ENCODE results near the gene DENND1A.

DENND1A gene

DNA sequence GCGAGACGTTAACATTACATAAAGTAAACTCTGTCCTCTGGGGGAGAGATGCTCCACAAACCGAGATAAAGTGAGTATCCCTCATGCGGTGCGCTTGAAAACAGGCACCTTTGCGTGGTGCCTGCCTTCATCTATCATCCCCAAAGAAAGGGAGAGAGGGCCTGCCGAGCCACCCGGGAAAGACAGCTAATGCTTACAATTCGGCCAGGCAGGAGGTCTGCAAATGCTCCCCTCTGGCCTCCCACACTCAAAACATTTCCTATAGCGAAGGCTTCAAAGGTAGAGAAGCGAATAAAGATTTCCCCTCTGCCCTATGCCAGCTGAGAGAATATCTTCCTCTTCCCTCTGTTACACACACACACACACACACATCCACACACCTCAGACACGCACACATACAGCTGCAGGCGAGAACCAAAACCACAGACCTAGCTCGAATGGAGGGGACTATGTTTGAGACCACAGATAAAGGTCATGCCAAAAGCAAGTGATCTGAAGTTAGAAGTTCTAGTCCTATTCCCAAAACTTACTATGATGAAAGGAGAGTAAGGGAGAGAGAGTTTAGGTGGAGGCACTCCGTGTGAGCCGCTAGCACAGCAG lies 441.1 kb downstream of the DENND1A start:
- DNase-seq (ENCODE audit: low spot score), result no peak

DNA sequence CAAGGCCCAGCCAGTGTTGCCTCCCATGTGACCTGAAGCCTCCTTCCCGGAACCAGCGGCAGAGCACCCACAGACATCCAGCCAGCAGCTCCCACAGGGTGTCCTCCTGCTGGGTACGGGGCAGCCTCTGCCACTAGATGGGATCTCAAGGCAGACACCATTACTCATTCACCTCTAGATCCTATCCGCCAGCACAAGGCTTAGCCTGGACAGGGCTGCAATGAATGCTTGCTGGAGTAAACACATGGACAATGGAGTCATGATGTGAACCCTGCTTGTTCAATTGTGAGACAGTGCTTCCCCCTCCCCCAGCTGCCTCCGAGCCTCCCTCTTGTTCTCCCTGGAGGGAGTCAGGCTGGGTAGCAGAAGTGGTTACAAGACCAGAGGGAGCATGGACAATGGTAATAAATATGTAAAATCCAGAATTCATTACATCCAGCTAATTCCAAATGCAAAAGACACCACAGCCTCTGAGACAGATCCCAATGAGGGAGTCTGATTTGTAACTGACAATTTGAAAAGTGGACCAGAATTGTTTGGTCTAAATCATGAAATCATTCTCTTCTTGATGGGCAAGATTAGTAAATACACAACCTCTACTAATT lies 441.9 kb downstream of the DENND1A start:
- DNase-seq (ENCODE audit: low spot score), result no peak

DNA sequence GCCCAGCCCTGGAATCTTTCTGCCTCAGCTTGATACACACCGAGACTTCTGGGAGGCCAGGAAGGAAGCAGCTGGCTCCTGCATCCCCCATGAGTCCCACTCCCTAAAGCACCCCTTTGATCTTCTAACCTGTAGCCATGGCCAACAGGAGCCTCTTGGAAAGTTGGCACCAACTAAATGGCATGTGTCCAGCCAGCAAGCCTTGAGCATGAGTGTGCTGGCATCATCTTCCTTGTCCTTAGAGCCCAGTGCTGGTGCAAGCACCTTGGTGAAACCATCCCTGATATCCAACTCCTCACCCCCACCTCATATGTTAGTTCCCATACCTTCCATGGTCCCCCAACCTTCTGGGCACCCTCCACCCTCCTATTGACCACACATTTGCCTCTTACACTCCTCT lies 443.5 kb downstream of the DENND1A start:
- no peak for DNase-seq (ENCODE audit: low spot score)

DNA sequence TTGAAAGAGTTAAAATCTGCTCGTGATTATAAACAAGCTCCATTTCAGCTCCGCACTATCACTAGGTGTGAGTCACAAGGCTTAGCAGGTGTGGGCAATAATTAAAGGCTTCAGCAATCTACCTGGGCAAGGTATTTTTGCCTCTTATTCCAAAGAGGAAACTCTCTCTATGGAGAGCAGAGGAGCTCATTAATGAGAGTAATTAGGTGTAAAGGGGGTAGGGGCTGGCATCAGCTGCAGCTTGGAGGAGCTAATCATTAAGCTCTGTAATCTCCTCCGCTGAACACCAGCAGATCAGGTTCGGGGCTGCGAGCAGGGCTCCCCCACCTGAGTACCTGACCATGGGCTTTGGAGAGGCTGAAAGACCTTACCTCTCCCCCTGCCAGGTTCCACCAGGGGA lies 444.7 kb downstream of the DENND1A start:
- no peak for DNase-seq (ENCODE audit: low spot score)

DNA sequence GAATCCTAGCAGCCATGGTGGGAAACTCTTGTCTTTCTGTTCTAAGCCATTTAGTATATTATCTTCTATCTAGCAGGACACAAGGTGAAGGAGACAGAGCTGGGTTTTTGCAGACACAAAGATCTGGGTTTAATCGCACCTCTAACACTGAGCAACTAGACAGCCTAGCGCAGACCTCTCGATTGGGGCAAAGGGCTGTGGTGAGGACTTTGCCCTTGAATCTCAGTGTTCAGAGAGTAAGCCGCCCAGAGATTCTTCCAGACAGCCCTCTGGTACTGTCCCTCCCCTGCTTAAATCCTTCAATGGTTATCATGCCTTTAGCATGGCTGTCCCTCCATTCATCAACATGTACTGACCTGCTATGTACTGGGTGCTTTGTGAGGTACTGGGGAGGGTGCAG lies 445.8 kb downstream of the DENND1A start:
- DNase-seq (ENCODE audit: low spot score), result no peak

DNA sequence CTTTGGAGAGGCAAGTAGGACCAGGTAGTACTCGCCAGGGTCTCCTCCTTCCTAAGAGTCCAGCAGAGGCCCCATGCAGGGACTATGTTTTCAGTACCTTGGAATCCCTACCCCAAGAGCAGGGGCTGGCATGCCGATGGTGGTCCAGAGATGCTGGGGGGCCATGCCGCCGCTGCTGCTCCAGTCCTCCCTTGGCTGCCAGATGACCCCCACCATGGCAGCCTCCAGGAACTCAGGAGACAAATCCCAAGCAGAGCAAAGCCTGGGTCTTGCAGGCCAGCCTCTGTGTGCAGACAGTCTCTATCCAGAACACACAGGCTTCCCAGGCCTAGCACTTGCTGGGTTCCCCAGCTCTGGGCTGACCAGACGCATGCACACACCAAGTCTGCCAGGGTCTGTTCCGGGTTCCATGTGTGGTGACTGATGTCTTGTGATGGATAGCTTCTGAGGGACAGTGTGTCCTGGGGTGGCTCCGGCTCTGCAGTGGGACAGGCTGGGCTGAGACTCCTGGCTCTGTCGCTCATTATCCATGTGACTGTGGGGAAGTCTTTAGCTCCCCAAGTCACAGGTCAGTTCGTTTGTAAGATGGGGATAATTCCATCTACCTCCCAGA lies 446.6 kb downstream of the DENND1A start:
- no peak for DNase-seq (ENCODE audit: low spot score)

DNA sequence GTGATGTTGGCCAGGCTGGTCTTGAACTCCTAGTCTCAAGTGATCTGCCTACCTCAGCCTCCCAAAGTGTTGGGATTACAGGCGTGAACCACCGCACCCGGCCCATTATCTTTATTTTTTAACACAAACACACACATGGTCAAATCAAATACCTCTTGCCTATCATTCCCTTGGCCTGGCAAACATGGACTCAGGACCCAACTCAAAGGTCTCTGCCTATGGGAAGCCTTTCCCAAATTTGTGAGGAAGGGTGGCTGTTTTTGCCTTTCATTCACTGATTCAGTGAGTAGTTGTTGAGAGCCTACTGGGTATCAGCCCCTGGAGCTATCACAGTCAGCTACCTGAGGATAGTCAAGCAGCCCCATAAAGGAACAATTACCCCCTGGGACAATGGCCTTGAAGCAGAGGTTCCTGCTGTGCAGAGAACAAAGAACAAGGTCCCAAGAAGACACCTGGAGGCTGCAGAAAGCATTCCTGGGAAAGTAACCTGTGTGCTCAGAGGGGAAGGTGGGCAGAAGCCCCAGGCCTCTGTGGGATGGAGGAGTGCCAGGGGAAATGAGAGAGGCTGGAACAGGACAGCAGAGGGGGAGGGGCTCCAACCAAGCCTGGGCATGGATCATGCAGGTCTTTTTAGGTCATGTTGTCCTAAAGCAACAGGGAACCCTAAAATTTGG lies 447.5 kb downstream of the DENND1A start:
- DNase-seq (ENCODE audit: low spot score), result no peak

DNA sequence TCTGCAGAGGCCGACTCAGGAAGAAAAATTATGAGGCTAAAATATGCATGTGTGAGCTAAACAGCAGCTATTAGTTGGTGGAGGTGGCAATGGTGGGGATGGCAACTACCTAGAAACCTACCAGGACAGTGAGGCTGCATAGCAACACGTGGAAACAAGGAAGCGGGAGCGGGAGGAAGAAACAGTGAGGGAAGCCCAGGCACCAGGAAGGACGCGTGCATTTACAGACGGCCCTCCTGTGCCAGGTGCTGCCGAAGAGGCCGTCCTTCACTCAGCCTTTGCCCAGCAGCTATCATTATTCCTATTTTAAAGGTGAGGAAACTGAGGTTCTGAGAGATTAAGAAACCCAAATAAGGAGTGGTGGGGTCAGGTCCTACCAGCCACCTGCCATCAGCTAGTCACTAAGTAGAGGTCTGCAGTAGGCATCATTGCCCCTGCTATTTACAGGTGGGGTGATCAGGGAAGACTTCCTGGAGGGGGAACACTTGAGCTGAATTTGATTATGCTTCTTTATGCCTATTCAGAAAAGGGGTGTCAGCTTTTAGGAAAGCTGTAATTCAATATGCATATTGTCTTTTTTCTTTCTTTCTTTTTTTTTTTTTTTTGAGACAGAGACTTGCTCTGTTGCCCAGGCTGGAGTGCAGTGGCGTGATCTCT lies 448.6 kb downstream of the DENND1A start:
- no peak for DNase-seq (ENCODE audit: low spot score)

DNA sequence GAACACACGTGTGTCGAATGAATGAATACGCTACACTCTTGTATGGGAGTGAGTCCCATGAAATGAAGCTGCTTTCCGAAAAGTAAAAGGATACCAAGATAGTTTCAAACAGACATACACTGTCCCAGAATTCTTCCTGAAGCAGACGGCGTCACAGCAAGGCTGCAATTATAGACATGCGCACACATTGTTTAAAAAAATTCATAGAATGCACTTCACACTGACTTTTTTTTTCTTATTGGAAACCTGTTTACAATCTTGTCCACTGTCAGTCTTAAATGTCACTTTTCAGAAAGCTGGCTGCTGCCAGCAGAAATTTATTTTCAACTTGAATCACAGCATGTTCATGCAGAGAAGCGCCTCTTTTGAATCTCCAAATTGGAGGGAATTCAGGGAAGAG lies 449.1 kb downstream of the DENND1A start:
- DNase-seq (ENCODE audit: low spot score), result no peak

DNA sequence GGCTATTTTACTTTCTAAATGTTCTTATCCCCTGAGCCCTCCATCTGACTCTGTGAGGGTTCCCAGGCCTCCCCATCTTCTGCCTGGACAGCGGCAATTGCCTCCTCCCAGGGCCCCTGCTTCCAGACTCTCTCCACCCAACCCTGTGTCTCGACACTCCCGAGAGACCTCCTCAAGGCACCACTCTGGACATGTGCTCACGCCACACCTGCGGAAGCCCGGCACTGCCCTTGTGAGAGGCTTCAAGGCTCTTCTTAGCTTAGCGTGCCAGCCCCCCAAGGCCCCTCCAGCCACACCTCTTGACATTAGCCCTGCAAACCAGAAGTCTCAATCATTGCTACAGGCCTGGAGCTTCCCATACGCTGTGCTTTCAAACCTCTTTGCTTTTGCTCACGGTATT lies 449.8 kb downstream of the DENND1A start:
- DNase-seq (ENCODE audit: low spot score), result no peak

DNA sequence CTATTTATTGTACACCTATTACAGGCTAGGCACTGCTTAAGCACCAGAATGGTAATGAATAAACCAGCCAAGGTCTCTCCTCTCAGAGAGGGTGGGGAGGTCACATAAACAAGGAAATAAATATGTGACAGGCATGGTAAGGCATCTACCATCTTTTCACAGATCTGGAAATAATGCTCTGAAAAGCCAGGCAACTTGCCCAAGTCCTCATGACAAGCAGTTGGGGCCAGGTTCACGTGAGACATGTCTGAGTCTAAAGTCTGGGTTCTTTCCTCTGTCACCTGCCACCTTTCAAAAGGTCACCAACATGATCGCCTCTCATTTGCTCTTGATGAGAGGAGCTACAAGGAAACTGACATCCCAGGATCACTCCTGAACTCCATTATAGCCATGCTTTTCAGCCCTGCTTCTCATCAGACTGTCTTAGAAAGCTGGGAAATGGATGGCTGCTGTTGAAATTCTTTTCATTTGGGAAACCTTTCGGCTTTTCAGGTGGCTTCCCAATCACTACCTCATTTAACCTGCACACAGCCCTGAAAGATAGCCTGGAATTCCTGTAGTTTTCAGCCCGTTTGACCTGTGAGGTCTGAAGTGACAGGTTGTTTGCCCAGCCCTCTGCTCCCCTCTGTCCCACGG lies 450.8 kb downstream of the DENND1A start:
- no peak for DNase-seq (ENCODE audit: low spot score)

DNA sequence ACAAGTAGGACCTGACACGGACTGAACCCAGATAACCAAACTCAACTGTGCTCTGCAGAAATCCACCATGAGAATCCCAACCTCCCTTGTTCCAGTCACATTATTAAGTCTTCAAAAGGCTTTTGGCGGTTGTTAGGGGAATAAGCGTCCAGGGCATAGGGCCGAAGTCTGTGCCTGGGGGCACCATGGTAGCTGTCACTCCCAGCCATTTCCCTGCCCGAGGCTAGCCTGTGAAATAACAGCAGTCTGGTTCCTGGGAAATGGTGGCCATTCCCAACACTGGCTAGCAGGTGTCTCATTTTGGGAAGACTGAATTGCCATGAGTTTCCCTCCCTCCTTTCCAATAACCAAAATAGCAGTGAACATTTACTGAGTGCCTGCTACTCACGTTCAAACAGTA lies 451.8 kb downstream of the DENND1A start:
- DNase-seq (ENCODE audit: low spot score), result no peak

DNA sequence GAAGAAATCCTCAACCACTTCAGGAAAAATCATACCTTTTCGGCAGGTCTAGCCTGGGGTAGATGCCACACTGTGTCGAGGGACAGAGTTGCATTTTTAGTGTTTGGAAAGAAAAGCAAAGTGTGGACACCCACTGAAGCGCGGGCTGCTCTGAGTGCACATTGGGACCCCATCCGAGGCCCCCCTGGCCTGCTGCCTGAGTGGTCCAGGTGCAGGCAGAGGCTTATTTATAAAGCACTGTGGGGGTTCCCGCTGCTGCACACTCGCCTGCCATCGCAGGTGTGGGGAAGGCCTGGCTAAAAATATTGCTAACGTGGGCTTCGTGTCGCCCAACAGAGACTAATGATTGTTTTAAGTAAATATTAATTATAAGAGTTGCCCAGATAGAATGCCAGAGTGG lies 454.5 kb downstream of the DENND1A start:
- no peak for DNase-seq (ENCODE audit: low spot score)

DNA sequence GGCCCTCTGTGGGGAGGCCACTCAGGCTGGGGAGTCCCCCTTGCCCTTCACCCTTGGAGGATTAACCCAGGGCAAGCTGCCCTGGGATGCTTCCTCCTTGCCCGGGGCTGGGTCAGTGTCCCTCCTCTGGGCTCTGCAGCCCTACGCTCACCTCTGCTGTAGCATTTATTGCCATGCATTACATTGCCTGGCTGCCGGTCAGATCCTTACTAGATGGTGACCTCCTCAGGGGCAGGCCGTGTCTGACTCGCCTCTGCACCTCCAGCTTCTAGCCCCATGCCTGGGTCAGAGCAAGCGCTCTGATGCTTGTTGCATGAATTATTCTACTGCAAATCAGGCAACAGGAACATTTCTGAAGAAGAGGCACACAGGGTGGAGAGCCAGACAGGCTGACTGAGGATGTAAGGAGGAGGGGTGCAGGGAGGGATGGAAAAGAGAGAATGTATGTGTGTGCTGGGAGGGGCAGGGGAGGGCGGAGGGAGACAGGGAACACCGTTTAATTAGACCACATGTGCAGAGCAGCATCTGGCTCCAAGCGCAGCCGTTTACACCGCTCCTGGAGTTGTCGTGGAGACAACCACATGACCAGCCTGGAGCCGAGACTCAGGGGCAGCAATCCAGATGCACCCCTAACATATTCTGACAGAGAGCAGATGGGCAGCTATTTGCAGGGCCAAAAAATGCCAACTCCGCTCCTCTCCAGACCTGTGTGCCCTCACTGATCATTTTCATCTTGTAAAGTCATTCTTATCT lies 456.9 kb downstream of the DENND1A start:
- no peak for DNase-seq (ENCODE audit: low spot score)

DNA sequence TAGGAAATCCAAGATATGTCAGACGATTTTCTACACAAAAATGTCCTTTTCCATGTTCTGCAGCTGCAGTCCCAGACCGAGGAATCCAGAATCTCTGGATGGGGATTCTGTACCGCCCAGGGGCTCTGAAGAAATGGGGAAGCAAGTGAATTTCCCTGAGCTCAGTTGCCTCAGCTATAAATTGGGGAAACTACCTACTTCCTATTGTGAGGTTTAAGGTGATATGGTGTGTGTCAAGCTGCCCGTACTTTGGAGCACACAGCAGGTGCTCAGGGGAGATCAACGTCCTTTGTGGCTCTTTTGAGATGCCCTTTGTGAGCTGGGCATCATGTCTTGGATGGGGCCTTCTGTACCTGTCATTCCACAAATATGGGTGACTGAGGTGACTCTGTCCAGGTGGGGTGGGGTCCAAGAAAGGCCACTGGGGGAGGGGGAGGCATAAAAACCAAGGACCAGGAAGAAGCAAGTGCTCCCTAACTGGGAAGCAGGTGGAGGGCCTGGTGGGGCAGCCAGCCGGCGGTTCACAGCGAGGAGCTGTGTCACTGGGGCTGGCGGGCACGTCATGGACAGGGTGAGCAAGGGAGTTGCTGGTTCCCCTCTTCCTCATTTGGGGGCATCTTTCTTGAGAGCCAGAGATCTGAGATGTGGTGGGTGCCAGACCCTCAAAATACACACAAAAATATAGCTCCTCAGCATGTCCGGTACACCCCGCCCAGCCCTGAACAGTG lies 457.9 kb downstream of the DENND1A start:
- DNase-seq (ENCODE audit: low spot score), result no peak

DNA sequence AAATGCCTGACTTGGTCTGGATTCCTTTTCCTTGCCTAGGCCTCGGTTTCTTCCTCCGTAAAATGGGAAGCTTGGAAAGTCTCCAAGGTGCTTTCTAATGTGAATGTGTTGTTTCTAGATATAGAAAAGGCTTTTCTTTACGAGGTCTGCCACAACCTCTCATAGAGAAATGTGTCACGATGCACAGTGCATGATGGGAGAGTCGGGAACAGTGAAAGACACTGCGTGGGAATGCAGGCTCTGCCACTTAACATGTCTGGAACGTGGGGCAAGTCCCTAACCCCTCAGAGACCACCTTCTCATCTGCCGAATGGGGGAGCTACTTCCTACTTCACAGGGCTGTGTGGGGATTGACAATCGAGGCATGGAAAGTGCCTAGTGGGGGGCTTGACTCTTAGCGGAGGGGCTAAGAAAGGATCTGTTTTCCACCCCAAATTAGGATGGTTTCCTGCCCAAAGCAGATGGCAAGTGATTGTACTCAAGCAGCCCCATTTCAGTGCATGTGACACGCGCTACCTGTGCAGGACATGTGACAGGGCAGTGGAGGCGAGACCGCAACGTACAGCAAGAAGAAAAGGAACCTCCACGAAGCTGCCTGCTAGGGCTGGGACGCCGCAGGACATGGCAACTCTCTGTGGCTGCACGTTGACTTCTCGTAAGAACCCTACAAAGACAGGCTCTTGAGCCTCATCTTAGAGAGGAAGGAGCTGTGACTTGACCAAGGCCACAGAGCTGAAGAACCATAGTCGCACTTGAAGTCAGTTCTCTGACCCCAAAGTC lies 458.7 kb downstream of the DENND1A start:
- no peak for DNase-seq (ENCODE audit: low spot score)

DNA sequence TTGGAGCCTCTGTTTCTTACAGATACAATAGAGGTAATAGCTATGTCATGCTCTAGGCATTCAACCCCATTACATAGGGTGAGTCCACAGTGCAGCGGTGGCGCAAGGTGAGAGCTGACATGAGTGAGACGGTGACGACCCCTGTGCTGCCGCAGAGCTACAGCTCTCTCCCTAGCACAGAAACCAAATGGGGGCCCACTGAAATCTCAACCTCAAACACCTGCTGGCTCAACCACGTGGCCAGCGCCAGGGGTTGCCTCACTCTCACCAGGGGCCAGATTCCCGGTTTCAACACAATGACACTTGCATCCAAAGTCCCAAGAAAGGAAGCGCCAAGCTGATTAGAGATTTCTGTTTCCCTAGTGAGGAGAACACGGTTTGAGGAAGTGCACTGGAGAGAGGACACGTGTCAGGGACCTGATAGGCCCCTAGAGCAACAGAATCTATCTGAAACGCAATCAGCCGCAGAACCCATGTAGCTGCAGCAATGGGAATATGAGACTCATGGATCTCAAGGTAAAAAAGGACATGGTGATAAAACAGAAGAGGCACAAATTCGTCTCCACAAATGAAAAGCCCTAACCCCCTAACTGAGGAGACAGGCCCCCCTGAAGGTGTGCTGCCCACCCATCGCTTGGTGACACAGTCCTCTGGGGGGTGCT lies 459.7 kb downstream of the DENND1A start:
- no peak for DNase-seq (ENCODE audit: low spot score)

DNA sequence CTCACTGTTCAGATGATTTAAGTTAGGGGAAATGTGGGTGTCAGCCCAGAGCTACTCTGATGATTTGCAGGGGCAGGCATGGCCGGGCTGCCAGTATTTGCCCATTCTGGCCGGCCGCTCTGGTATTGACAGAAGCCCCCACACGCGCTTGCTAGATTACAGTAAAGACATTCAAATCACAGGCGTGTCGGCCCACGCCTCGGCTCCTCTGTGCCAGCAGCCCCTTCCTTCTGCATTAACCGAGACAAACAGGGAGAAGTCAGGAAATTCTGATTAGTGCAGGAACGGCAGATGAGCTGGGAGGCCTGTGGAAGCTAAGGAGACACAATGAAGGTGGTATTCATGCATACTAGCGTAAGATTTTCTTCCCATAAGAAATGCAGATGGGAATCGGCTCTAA lies 460.6 kb downstream of the DENND1A start:
- DNase-seq (ENCODE audit: low spot score), result no peak

DNA sequence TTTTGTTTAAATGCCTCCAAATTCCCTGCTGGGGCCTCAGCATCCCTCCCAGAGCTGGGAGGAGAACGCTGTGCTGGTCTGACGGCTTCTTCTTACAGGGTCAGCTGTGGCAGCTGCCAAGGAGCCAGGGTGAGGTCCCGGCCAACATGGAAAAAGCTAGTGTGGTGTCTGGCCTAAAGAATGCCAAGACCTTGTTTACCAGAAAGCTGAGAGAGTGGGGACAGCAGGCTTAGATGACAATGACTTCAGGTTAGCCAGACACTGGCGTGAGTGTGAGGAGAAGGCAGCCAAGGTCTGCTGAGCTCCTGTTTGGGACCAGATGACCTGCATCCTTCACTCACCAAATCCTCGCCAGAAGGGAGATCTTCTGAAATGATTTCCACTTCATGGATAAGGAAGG lies 461.4 kb downstream of the DENND1A start:
- no peak for DNase-seq (ENCODE audit: low spot score)

DNA sequence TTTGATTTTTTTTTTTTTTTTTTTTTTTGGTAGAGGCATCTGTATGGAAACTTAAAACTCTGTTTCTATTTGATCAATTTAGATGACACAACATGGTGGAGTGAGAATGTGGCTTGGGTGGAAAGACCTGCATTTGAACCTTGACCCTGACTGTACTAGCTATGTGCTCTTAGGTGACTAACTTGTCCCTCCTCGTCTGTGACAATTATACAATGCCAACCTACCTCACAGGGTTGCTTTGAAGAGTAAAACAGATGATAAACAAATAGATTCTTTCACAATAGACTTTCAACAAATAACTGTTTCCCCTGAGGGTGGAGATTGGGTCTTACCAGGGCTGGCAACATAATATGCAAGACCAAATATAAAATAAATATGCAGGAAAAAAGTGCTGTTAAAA lies 464.6 kb downstream of the DENND1A start:
- DNase-seq (ENCODE audit: low spot score), result no peak

Measured in AG08396 (cell line).